K562 treated with DMSO at 1 percent for 24 hours (cell line): ENCODE measurements around the gene PDIA2. TPM values are rescaled to one million over a fixed set of nuclear protein-coding genes. Genes with fewer than 3 reads are reported as not detected.

Experiments
- total RNA-seq: library from RNA; unstranded; fragments of 300-600 nt; gene quantifications from 2 replicates; pipeline ENCODE4 v1.2.3, GENCODE V29; 2022; ENCODE audit warnings: low read depth; ENCODE audit not compliant: insufficient read depth

PDIA2 gene, protein sequence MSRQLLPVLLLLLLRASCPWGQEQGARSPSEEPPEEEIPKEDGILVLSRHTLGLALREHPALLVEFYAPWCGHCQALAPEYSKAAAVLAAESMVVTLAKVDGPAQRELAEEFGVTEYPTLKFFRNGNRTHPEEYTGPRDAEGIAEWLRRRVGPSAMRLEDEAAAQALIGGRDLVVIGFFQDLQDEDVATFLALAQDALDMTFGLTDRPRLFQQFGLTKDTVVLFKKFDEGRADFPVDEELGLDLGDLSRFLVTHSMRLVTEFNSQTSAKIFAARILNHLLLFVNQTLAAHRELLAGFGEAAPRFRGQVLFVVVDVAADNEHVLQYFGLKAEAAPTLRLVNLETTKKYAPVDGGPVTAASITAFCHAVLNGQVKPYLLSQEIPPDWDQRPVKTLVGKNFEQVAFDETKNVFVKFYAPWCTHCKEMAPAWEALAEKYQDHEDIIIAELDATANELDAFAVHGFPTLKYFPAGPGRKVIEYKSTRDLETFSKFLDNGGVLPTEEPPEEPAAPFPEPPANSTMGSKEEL
- not detected in 2 replicates for total RNA-seq

GRCh38 chr16:283033-283805 lies at the start of gene PDIA2:
TSS of gene PDIA2 (plus strand) at chr16:283164. CDS start at chr16:283170, 6 bp downstream.

GRCh38 chr16:234468-235305 lies 48.3 kb upstream of the PDIA2 start, which contains the start of gene FAM234A:
TSS of gene FAM234A (plus strand) at chr16:234821. CDS start at chr16:254414, 19,593 bp downstream.

DNA sequence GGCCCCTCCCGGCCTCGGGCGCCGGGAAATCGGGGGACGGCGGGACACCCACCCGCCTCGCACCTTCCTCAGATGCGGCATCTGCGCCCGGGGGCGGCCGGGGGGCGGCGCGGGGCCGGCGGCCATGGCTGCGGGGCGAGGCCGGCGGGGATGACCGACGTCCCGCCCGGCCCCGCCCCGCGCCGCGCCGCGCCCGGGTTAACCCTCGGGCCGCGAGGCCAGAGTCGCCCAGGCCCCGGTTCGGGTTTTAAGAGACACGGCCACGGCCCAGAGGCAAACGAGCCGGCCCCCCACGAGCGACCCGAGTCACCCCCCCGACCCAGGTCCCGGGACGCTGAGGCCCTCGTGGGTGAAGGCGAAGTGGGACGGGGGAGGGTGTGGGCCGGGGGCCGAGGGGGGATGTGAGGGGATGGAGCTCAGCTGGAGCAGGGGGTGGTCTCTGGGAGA lies 7.2 kb upstream of the PDIA2 start, which contains the start of gene RGS11:
TSS of gene RGS11 (minus strand) at position 159 of the 447 bp plus-strand sequence. CDS start at position 126, 33 bp downstream.

DNA sequence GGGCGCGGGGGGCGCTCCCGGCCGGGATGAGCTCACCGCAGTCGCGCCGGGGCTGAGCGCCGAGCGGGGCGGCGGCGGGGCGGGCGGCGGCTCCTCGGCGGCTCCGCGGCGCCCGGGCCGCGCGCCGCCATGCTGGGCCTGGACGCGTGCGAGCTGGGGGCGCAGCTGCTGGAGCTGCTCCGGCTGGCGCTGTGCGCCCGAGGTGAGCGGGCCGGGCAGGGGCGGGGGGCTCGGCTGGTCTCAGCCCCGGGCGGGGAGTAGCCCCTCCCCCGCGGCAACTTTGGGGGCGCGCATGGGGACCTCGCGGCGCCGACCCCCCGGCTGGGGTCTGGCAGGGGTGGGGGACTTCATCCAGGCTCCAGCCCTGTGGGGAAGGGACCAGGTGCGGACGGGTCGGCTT lies 2.4 kb upstream of the PDIA2 start, which contains the start of gene ARHGDIG:
TSS of gene ARHGDIG (plus strand) at position 40 of the 400 bp plus-strand sequence. CDS start at position 130, 90 bp downstream.

Other genes starting within 250 kb of the PDIA2 start
- gene POLR3K, start 229.6 kb upstream of the PDIA2 start, total RNA-seq: 35.0 and 37.9 TPM in 2 replicates
- gene SNRNP25, start 229.3 kb upstream of the PDIA2 start, total RNA-seq: 77.2 and 84.6 TPM in 2 replicates
- 7.8 and 10.0 TPM in 2 replicates for gene RHBDF1, start 210.5 kb upstream of the PDIA2 start, total RNA-seq
- gene MPG, start 204.9 kb upstream of the PDIA2 start, total RNA-seq: 137 and 140 TPM in 2 replicates
- 57.2 and 57.4 TPM in 2 replicates for gene NPRL3, start 144.5 kb upstream of the PDIA2 start, total RNA-seq
- gene HBZ, start 130.5 kb upstream of the PDIA2 start, total RNA-seq: 91.3 and 104 TPM in 2 replicates
- not detected in 2 replicates for gene HBM, start 117.2 kb upstream of the PDIA2 start, total RNA-seq
- 164 and 196 TPM in 2 replicates for gene HBA2, start 110.3 kb upstream of the PDIA2 start, total RNA-seq
- 610 and 805 TPM in 2 replicates for gene HBA1, start 106.5 kb upstream of the PDIA2 start, total RNA-seq
- gene HBQ1, start 102.7 kb upstream of the PDIA2 start, total RNA-seq: 62.5 and 62.7 TPM in 2 replicates
- 32.0 and 39.7 TPM in 2 replicates for gene LUC7L, start 53.7 kb upstream of the PDIA2 start, total RNA-seq
- gene FAM234A, start 48.3 kb upstream of the PDIA2 start, total RNA-seq: 121 and 124 TPM in 2 replicates
- not detected in 2 replicates for gene RGS11, start 7.2 kb upstream of the PDIA2 start, total RNA-seq
- not detected in 2 replicates for gene ARHGDIG, start 2.6 kb upstream of the PDIA2 start, total RNA-seq
- 43.7 and 44.5 TPM in 2 replicates for gene AXIN1, start 69.6 kb downstream of the PDIA2 start, total RNA-seq
- 122 and 140 TPM in 2 replicates for gene MRPL28, start 87.4 kb downstream of the PDIA2 start, total RNA-seq
- 124 and 139 TPM in 2 replicates for gene PGAP6, start 98.8 kb downstream of the PDIA2 start, total RNA-seq
- gene NME4, start 114.0 kb downstream of the PDIA2 start, total RNA-seq: 154 and 165 TPM in 2 replicates
- gene DECR2, start 118.7 kb downstream of the PDIA2 start, total RNA-seq: 56.3 and 58.3 TPM in 2 replicates
- gene RAB11FIP3, start 142.5 kb downstream of the PDIA2 start, total RNA-seq: 25.0 and 30.8 TPM in 2 replicates
- gene CAPN15, start 244.5 kb downstream of the PDIA2 start, total RNA-seq: 64.7 and 73.6 TPM in 2 replicates